Aortic smooth muscle cell (primary cell): ENCODE measurements around the gene BMS1. TPM values are rescaled to one million over a fixed set of nuclear protein-coding genes. Genes with fewer than 3 reads are reported as not detected.

Experiments used
- total RNA-seq: library from RNA; depleted of rRNA; stranded (reverse); fragments of >200 nt; gene quantifications from 2 replicates; pipeline ENCODE4 v1.2.3, GENCODE V29; 2014

BMS1 gene, protein sequence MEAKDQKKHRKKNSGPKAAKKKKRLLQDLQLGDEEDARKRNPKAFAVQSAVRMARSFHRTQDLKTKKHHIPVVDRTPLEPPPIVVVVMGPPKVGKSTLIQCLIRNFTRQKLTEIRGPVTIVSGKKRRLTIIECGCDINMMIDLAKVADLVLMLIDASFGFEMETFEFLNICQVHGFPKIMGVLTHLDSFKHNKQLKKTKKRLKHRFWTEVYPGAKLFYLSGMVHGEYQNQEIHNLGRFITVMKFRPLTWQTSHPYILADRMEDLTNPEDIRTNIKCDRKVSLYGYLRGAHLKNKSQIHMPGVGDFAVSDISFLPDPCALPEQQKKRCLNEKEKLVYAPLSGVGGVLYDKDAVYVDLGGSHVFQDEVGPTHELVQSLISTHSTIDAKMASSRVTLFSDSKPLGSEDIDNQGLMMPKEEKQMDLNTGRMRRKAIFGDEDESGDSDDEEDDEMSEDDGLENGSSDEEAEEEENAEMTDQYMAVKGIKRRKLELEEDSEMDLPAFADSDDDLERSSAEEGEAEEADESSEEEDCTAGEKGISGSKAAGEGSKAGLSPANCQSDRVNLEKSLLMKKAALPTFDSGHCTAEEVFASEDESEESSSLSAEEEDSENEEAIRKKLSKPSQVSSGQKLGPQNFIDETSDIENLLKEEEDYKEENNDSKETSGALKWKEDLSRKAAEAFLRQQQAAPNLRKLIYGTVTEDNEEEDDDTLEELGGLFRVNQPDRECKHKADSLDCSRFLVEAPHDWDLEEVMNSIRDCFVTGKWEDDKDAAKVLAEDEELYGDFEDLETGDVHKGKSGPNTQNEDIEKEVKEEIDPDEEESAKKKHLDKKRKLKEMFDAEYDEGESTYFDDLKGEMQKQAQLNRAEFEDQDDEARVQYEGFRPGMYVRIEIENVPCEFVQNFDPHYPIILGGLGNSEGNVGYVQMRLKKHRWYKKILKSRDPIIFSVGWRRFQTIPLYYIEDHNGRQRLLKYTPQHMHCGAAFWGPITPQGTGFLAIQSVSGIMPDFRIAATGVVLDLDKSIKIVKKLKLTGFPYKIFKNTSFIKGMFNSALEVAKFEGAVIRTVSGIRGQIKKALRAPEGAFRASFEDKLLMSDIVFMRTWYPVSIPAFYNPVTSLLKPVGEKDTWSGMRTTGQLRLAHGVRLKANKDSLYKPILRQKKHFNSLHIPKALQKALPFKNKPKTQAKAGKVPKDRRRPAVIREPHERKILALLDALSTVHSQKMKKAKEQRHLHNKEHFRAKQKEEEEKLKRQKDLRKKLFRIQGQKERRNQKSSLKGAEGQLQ
- total RNA-seq = 18.5 and 22.1 TPM in 2 replicates

GRCh38 chr10:42782446-42783180, at the start of gene BMS1:
Gene BMS1, plus strand, starts transcription at chr10:42782795. Its CDS starts 1,600 bp downstream, at chr10:42784395.

Other genes with a start within 250 kb of the BMS1 start
- 3.3 and 6.1 TPM in 2 replicates for gene ZNF33B, start 144.2 kb upstream of the BMS1 start, total RNA-seq